GM12878 (cell line): ENCODE data around the gene HUS1B. TPM values are rescaled to one million over a fixed set of nuclear protein-coding genes. Genes with fewer than 3 reads are reported as not detected.

Experiments used
- ATAC-seq: fragments of 200-7000 bp; cut with Tn5 transposase; 3 replicates; pipeline ENCODE4 v1.9.1; 2020; ENCODE audit warnings: mild to moderate bottlenecking, moderate library complexity
- BruUV-seq: library from RNA; stranded (reverse); fragments of 400-500 nt; replicated peaks from 2 replicates; lab custom pipeline; 2021; lab: Mats Ljungman, UMichigan
- CTCF ChIA-PET: fragments of 300-600 bp; sonication (Branson Sonifier 250); formaldehyde crosslinking; extraction: SDS; loops from one replicate; lab custom pipeline; 2021; ENCODE audit warnings: inconsistent platforms; lab: Yijun Ruan, JAX
- POLR2A ChIA-PET: fragments of 350-600 bp; formaldehyde crosslinking; extraction: SDS; loops from one replicate; lab custom pipeline; 2021; ENCODE audit warnings: inconsistent platforms; lab: Charles Lee
- RAD21 ChIA-PET: fragments of 300-600 bp; sonication (Branson Sonifier 250); formaldehyde crosslinking; loops from one replicate; lab custom pipeline; 2023; ENCODE audit warnings: antibody characterized with exemption; ENCODE audit not compliant: unreplicated experiment; lab: Charles Lee
- SMC1A ChIA-PET: fragments of 300-600 bp; sonication (Branson Sonifier 250); formaldehyde crosslinking; loops from one replicate; lab custom pipeline; 2023; ENCODE audit not compliant: unreplicated experiment, uncharacterized antibody; lab: Charles Lee
- DNase-seq: peaks from one replicate; pipeline ENCODE4 v3.0.0-alpha.2; 2011; ENCODE audit warnings: low read depth, low spot score
- FAIRE-seq: peaks from 3 replicates; lab custom pipeline; 2011; peaks lifted over from hg19 to GRCh38; lab: Jason Lieb, UNC
- H2AFZ ChIP-seq: 2 replicates; pipeline ENCODE4 v1.6.0; 2011; ENCODE audit warnings: low read depth, low read length, control low read depth; ENCODE audit not compliant: control insufficient read depth
- H3K27ac ChIP-seq: 2 replicates; pipeline ENCODE4 v1.5.1; 2011; ENCODE audit warnings: control low read depth; ENCODE audit not compliant: control insufficient read depth, insufficient read depth
- H3K27me3 ChIP-seq, 2 experiments: replicated peaks in 1 of 2; 2 replicates each; pipeline versions ENCODE4 v1.6.0 to v1.6.1; 2011; ENCODE audit warnings: low read length in 1 of 2; ENCODE audit not compliant: control insufficient read depth in 2 of 2, insufficient read depth in 2 of 2
- H3K36me3 ChIP-seq, 2 experiments: 2 replicates each; pipeline ENCODE4 v1.5.1; 2011; ENCODE audit warnings: low read length in 1 of 2; ENCODE audit not compliant: control insufficient read depth in 2 of 2, insufficient read depth in 2 of 2
- H3K4me1 ChIP-seq: 2 replicates; pipeline ENCODE4 v1.6.1; 2011; ENCODE audit warnings: mild to moderate bottlenecking, low read length, moderate library complexity, mixed read lengths; ENCODE audit not compliant: control insufficient read depth, insufficient read depth
- H3K4me2 ChIP-seq: 2 replicates; pipeline ENCODE4 v1.6.0; 2011; ENCODE audit warnings: control low read depth; ENCODE audit not compliant: control insufficient read depth, insufficient read depth
- H3K4me3 ChIP-seq: fragments of 200-600 bp; sonication (generic); 2 replicates; pipeline ENCODE4 v1.5.1; 2016
- H3K79me2 ChIP-seq: 2 replicates; pipeline ENCODE4 v1.6.0; 2011; ENCODE audit warnings: low read length; ENCODE audit not compliant: control insufficient read depth, insufficient read depth
- H3K9ac ChIP-seq: 2 replicates; pipeline ENCODE4 v1.8.0; 2011; ENCODE audit warnings: low read length, control low read depth, mixed read lengths; ENCODE audit not compliant: control insufficient read depth, insufficient read depth
- H3K9me3 ChIP-seq: replicated peaks from 3 replicates; pipeline ENCODE4 v1.5.1; 2011; ENCODE audit warnings: mild to moderate bottlenecking, low read length; ENCODE audit not compliant: control insufficient read depth, insufficient read depth
- H4K20me1 ChIP-seq: 2 replicates; pipeline ENCODE4 v1.6.0; 2011; ENCODE audit not compliant: control insufficient read depth, insufficient read depth
- ATF3 ChIP-seq: IDR thresholded peaks from 2 replicates; pipeline ENCODE4 v1.6.1; 2011; ENCODE audit warnings: low read depth, mild to moderate bottlenecking, low read length, moderate library complexity, borderline replicate concordance; ENCODE audit errors: extremely low read depth
- ATF7 ChIP-seq: fragments of 450-650 bp; IDR thresholded peaks from 2 replicates; pipeline ENCODE4 v1.6.1; 2016; ENCODE audit warnings: low read depth, mild to moderate bottlenecking
- E2F8 ChIP-seq: fragments of 450-650 bp; IDR thresholded peaks from 2 replicates; pipeline ENCODE4 v1.6.1; 2018; ENCODE audit warnings: mild to moderate bottlenecking, low read depth, moderate library complexity; ENCODE audit not compliant: partially characterized antibody
- IRF4 ChIP-seq: IDR thresholded peaks from 2 replicates; pipeline ENCODE4 v1.6.1; 2011; ENCODE audit warnings: low read depth, low read length
- KLF5 ChIP-seq: fragments of 450-650 bp; IDR thresholded peaks from 2 replicates; pipeline ENCODE4 v1.6.1; 2014; ENCODE audit warnings: mild to moderate bottlenecking; ENCODE audit not compliant: partially characterized antibody
- MLLT1 ChIP-seq: fragments of 450-650 bp; IDR thresholded peaks from 2 replicates; pipeline ENCODE4 v1.6.1; 2016; ENCODE audit warnings: mild to moderate bottlenecking
- RUNX3 ChIP-seq: IDR thresholded peaks from 2 replicates; pipeline ENCODE4 v1.6.1; 2012; ENCODE audit warnings: low read length, inconsistent platforms
- SIX5 ChIP-seq: IDR thresholded peaks from 2 replicates; pipeline ENCODE4 v1.6.1; 2011; ENCODE audit warnings: mild to moderate bottlenecking, low read depth, low read length, moderate library complexity; ENCODE audit not compliant: severe bottlenecking
- SKIL ChIP-seq: fragments of 450-650 bp; IDR thresholded peaks from 2 replicates; pipeline ENCODE4 v1.6.1; 2017; ENCODE audit warnings: mild to moderate bottlenecking, low read depth, inconsistent platforms; ENCODE audit not compliant: poor library complexity, severe bottlenecking
- SREBF2 ChIP-seq: IDR thresholded peaks from 2 replicates; pipeline ENCODE4 v1.6.1; 2012; ENCODE audit warnings: mild to moderate bottlenecking, low read length
- TAF1 ChIP-seq: IDR thresholded peaks from 2 replicates; pipeline ENCODE4 v1.6.1; 2011; ENCODE audit warnings: mild to moderate bottlenecking, low read depth, low read length, borderline replicate concordance
- TARDBP ChIP-seq: IDR thresholded peaks from 2 replicates; pipeline ENCODE4 v1.6.1; 2016; ENCODE audit warnings: borderline replicate concordance
- ZBED1 ChIP-seq: IDR thresholded peaks from 2 replicates; pipeline ENCODE4 v1.6.1; 2016; ENCODE audit warnings: borderline replicate concordance
- WGBS: methylation state at CpG from one replicate; pipeline ENCODE4 v1.1.6; 2016; ENCODE audit warnings: low lambda C conversion rate; ENCODE audit not compliant: insufficient replicate concordance, insufficient coverage; ENCODE audit errors: missing lambda C conversion rate; 5-methylcytosine and 5-hydroxymethylcytosine counted together
- in situ Hi-C: fragments of 300-500 bp; cut with MboI; formaldehyde crosslinking; loops from 9 replicates; pipeline ENCODE4 v1.14.3; 2018; ENCODE audit warnings: mixed read lengths
- intact Hi-C: fragments of 100-400 bp; cut with micrococcal nuclease; formaldehyde crosslinking; loops from one replicate; pipeline ENCODE4 v1.14.2; 2022; ENCODE audit not compliant: unreplicated experiment
- polyA plus RNA-seq, 11 experiments: library from polyadenylated mRNA; depleted of rRNA in 4 of 11; unstranded in 6 of 11; stranded (reverse) in 5 of 11; fragments of >200 nt; fragmentation: Nextera tagmentation in 4 of 11; fragmentation: Illumina TruSeq in 1 of 11; extraction: Ambion mirVana in 4 of 11; extraction: Trizol in 1 of 11; gene quantifications; 1 replicate in 1 of 11; 2 replicates in 10 of 11; pipeline versions ENCODE4 v1.2.1 to v1.2.3, GENCODE V29; 2011 to 2016; ENCODE audit warnings: inconsistent platforms in 2 of 11, missing spikeins in 2 of 11, low read depth in 1 of 11
- total RNA-seq, 4 experiments: library from RNA; depleted of rRNA in 3 of 4; stranded (reverse); fragments of >200 nt in 3 of 4; fragmentation: Illumina TruSeq in 1 of 4; extraction: Trizol in 1 of 4; gene quantifications; 2 replicates each; pipeline versions ENCODE4 v1.2.1 to v1.2.3, GENCODE V29; 2013 to 2021

HUS1B gene
- total and polyA plus RNA-seq, 10 of the 15 experiments (the other 5 are each of a cell fraction or from before 2014, with no cell fraction given), result 0.11 to 1.3 (median 0.68) TPM; not detected in 3

- peak; percentile 35; the same call in 1 of the 2 replicates for TF ChIP-seq ZBED1
- no peak for TF ChIP-seq ATF3
- peak; percentile 48 for TF ChIP-seq ATF7
- TF ChIP-seq SKIL, result peak; percentile 56
- TF ChIP-seq SIX5, result peak; percentile 8
- TF ChIP-seq, all 136 proteins: peak for 17
Observed at GRCh38 chr6:684831-685636, 28.1 kb upstream of the HUS1B start (continued).

GRCh38 chr6:683742-684440, 27.0 kb upstream of the HUS1B start:
- intact Hi-C loops, result no loop called here
- peaks cover 17% of the 10 kb centered on the region for H3K79me2 ChIP-seq
- no peak overlapping the region for H2AFZ ChIP-seq
- ChIA-PET RAD21 (interaction anchor here (0.7 to 1.6 kb wide), 2 partner anchors 54 to 495 kb away, joined by 3 to 4 read pairs; no protein-coding TSS in a partner anchor), POLR2A (interaction anchor here (0.9 to 1.9 kb wide), 3 partner anchors 9 to 23 kb away, joined by 3 to 10 read pairs (median 3); partner anchors contain the start of gene EXOC2), SMC1A (interaction anchor here (0.9 to 3.7 kb wide), 12 partner anchors 8 to 90 kb away, joined by 3 to 17 read pairs (median 4); no protein-coding TSS in a partner anchor), CTCF (interaction anchor here (0.9 to 1.6 kb wide), 8 partner anchors 11 to 457 kb away, joined by 3 to 6 read pairs (median 4); no protein-coding TSS in a partner anchor)
- FAIRE-seq, result no peak
- peak overlapping the region; percentile 5 for H3K27ac ChIP-seq
- peaks cover 12% of the 10 kb centered on the region for H3K4me1 ChIP-seq
- 94% methylated on average over 15 of the region's 15 CpGs for WGBS
- H3K27me3 ChIP-seq, result no peaks in the 10 kb centered on the region
- H4K20me1 ChIP-seq, result no peaks in the 10 kb centered on the region
- peak overlapping the region; percentile 86 for H3K4me2 ChIP-seq
- no peak overlapping the region for H3K9ac ChIP-seq
- no peak for ATAC-seq
- in situ Hi-C loops, result no loop called here
- peaks cover 2 to 8% of the 10 kb centered on the region in 2 experiments; a peak in 2 of 4 replicates for H3K36me3 ChIP-seq
- H3K4me3 ChIP-seq, result peak overlapping the region; percentile 59
- no peak for DNase-seq
- no TSS peak for BruUV-seq
- H3K9me3 ChIP-seq, result no peaks in the 10 kb centered on the region
- peak; percentile 85 for TF ChIP-seq RUNX3
- no peak for TF ChIP-seq E2F8
- TF ChIP-seq TAF1, result no peak
- no peak for TF ChIP-seq TARDBP
- no peak for TF ChIP-seq SREBF2
- no peak for TF ChIP-seq KLF5
- TF ChIP-seq IRF4, result no peak
- no peak for TF ChIP-seq MLLT1
